Natural killer cell (primary cell): Measurements from ENCODE around the gene SCAMP1. TPM values are rescaled to one million over a fixed set of nuclear protein-coding genes. Genes with fewer than 3 reads are reported as not detected.
A peak's percentile ranks its signal among the peaks of the same experiment; 100 is the strongest.

Experiments used
- ATAC-seq, 3 donors: fragments of 150-1000 bp in 2 of 3; fragments of 200-7000 bp in 1 of 3; cut with Tn5 transposase; 1 replicate in 1 of 3; 2 replicates in 2 of 3; pipeline ENCODE4 v1.10.0; 2021; ENCODE audit warnings: mild to moderate bottlenecking in 2 of 3, moderate library complexity in 2 of 3
- DNase-seq, 2 donors: peaks; one replicate each; pipeline versions ENCODE4 v3.0.0 to v3.0.0-alpha.2; 2013 to 2021; ENCODE audit warnings: mixed read lengths in 1 of 2
- H3K27ac ChIP-seq: one replicate; pipeline ENCODE4 v1.5.1; 2013; ENCODE audit warnings: mild to moderate bottlenecking, low read length
- H3K27me3 ChIP-seq: one replicate; pipeline ENCODE4 v1.6.1; 2013; ENCODE audit warnings: low read length; ENCODE audit not compliant: control insufficient read depth, insufficient read depth
- H3K36me3 ChIP-seq: one replicate; pipeline ENCODE4 v1.6.1; 2013; ENCODE audit warnings: low read length; ENCODE audit not compliant: control insufficient read depth, insufficient read depth
- H3K4me1 ChIP-seq: one replicate; pipeline ENCODE4 v1.6.1; 2013; ENCODE audit warnings: low read length; ENCODE audit not compliant: control insufficient read depth, insufficient read depth
- H3K4me3 ChIP-seq: one replicate; pipeline ENCODE4 v1.5.1; 2013; ENCODE audit warnings: low read length
- H3K9me3 ChIP-seq: one replicate; pipeline ENCODE4 v1.6.1; 2013; ENCODE audit warnings: low read length; ENCODE audit not compliant: control insufficient read depth, insufficient read depth
- H3K27ac Mint-ChIP-seq, 2 donors: one replicate each; pipeline ENCODE4 v1.8.0; 2022; ENCODE audit warnings: mild to moderate bottlenecking in 2 of 2, mixed read lengths in 2 of 2, moderate library complexity in 1 of 2
- H3K27me3 Mint-ChIP-seq, 2 donors: one replicate each; pipeline ENCODE4 v1.8.0; 2022; ENCODE audit warnings: low read depth in 2 of 2, mixed read lengths in 2 of 2
- H3K36me3 Mint-ChIP-seq: one replicate; pipeline ENCODE4 v1.8.0; 2022; ENCODE audit warnings: mixed read lengths
- H3K4me1 Mint-ChIP-seq, 2 donors: one replicate each; pipeline ENCODE4 v1.8.0; 2022; ENCODE audit warnings: mixed read lengths in 2 of 2
- H3K4me3 Mint-ChIP-seq: one replicate; pipeline ENCODE4 v1.8.0; 2022; ENCODE audit warnings: mild to moderate bottlenecking, moderate library complexity, mixed read lengths
- H3K9me3 Mint-ChIP-seq, 2 donors: one replicate each; pipeline ENCODE4 v1.8.0; 2022; ENCODE audit warnings: mixed read lengths in 2 of 2
- WGBS: methylation state at CpG from one replicate; pipeline ENCODE4 v1.1.7; 2013; ENCODE audit warnings: missing lambda C conversion rate; ENCODE audit not compliant: insufficient coverage; 5-methylcytosine and 5-hydroxymethylcytosine counted together
- intact Hi-C: fragments of 100-400 bp; cut with micrococcal nuclease; formaldehyde crosslinking; loops from one replicate; pipeline ENCODE4 v1.14.2; 2022
- total RNA-seq, 4 donors: library from RNA; stranded (reverse); fragments of 120-200 nt in 1 of 4; gene quantifications; one replicate each; pipeline versions ENCODE4 v1.2.3 to v1.2.4, GENCODE V29; 2013 to 2022
- TF ChIP-seq, protein P1 (sequence below): fragments of 200-600 bp; IDR thresholded peaks from one replicate; pipeline ENCODE4 v1.8.0; 2022; ENCODE audit warnings: antibody characterized with exemption

SCAMP1 gene
- total RNA-seq, 3 donors from 2014 or later (not counting 1 experiment from before 2014, with no cell fraction given), result 19.9 to 27.1 (median 20.5) TPM

DNA sequence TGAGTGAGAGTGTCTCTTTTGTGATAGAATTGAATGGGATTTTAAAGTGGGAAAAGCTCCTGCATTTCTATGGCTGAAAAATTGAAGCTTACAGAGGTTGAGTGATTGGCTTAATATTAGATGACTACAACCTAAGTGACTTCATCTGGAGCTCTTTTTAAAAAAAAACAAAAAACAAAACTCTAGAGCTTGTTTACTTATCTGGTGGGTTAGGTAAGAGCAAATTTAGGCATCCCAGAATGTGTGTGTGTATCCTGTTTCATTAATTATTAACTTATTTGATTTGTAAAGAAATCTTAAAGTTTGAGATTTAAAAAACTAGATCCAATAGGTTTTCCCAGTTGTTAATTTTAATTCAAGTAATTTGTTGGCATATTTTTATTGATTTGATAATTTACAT lies 60.1 kb downstream of the SCAMP1 start:
- no peaks in the 10 kb centered on the region for H3K9me3 Mint-ChIP-seq
- H3K9me3 ChIP-seq, result no peaks in the 10 kb centered on the region
- no peak overlapping the region for H3K27ac Mint-ChIP-seq
- TF ChIP-seq, protein P1, sequence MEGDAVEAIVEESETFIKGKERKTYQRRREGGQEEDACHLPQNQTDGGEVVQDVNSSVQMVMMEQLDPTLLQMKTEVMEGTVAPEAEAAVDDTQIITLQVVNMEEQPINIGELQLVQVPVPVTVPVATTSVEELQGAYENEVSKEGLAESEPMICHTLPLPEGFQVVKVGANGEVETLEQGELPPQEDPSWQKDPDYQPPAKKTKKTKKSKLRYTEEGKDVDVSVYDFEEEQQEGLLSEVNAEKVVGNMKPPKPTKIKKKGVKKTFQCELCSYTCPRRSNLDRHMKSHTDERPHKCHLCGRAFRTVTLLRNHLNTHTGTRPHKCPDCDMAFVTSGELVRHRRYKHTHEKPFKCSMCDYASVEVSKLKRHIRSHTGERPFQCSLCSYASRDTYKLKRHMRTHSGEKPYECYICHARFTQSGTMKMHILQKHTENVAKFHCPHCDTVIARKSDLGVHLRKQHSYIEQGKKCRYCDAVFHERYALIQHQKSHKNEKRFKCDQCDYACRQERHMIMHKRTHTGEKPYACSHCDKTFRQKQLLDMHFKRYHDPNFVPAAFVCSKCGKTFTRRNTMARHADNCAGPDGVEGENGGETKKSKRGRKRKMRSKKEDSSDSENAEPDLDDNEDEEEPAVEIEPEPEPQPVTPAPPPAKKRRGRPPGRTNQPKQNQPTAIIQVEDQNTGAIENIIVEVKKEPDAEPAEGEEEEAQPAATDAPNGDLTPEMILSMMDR, result no peak
- no peaks in the 10 kb centered on the region for H3K27me3 Mint-ChIP-seq
- no peak overlapping the region for H3K27ac ChIP-seq
- H3K36me3 ChIP-seq, result peaks cover 30% of the 10 kb centered on the region
- ATAC-seq, result no peak
- H3K4me3 Mint-ChIP-seq, result no peak overlapping the region
- peaks cover 14% of the 10 kb centered on the region for H3K36me3 Mint-ChIP-seq
- no peak for DNase-seq
- intact Hi-C loops, result no loop called here
- H3K4me1 Mint-ChIP-seq, result no peaks in the 10 kb centered on the region
- no peak overlapping the region for H3K4me3 ChIP-seq
- H3K4me1 ChIP-seq, result no peaks in the 10 kb centered on the region
- no peaks in the 10 kb centered on the region for H3K27me3 ChIP-seq

DNA sequence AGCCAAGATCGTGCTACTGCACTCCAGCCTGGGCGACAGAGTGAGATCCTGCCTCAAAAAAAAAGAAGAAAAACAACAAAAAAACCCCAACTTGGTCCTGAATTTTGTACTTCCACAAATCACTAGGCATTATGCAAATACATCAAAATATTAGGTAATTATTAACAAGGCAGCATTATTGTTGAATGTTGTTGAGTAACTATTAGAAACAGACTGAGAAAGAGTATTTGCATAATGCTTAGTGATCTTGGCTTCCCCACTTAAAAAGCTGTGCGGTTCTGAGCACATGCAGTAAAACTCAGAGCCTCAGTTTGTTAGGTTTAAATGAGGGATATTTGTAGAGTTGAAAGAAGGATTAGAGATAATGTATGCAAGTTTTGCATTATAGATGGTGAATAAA lies 64.2 kb downstream of the SCAMP1 start:
- Mint-ChIP-seq H3K27ac (no peak overlapping the region), H3K4me1 (no peaks in the 10 kb centered on the region), H3K9me3 (no peaks in the 10 kb centered on the region), H3K4me3 (no peak overlapping the region), H3K36me3 (peaks cover 10% of the 10 kb centered on the region), H3K27me3 (no peaks in the 10 kb centered on the region)
- Histone ChIP-seq H3K4me3 (no peak overlapping the region), H3K27ac (no peak overlapping the region), H3K4me1 (no peaks in the 10 kb centered on the region), H3K9me3 (no peaks in the 10 kb centered on the region), H3K36me3 (peaks cover 10% of the 10 kb centered on the region), H3K27me3 (no peaks in the 10 kb centered on the region)
- DNase-seq, result no peak
- 100% methylated on average over 3 of the region's 3 CpGs for WGBS
- ATAC-seq, result no peak
- intact Hi-C loops, result no loop called here
- TF ChIP-seq, protein P1, result no peak

GRCh38 chr5:78429332-78429980 lies 69.0 kb downstream of the SCAMP1 start:
- ATAC-seq, result no peak
- intact Hi-C loops, result no loop called here

More at GRCh38 chr5:78429332-78429980, 69.0 kb downstream of the SCAMP1 start:
- peaks cover 24% of the 10 kb centered on the region for H3K36me3 Mint-ChIP-seq
- no peaks in the 10 kb centered on the region for H3K9me3 Mint-ChIP-seq
- H3K27me3 Mint-ChIP-seq, result no peaks in the 10 kb centered on the region
- TF ChIP-seq, protein P1, result no peak
- peak overlapping the region in 1 of 2 donors; percentile 31 for H3K27ac Mint-ChIP-seq
- H3K4me3 Mint-ChIP-seq, result no peak overlapping the region
- Histone ChIP-seq H3K4me1 (no peaks in the 10 kb centered on the region), H3K9me3 (no peaks in the 10 kb centered on the region), H3K4me3 (no peak overlapping the region), H3K27me3 (no peaks in the 10 kb centered on the region), H3K27ac (no peak overlapping the region), H3K36me3 (peaks cover 4% of the 10 kb centered on the region)
- H3K4me1 Mint-ChIP-seq, result no peaks in the 10 kb centered on the region
- DNase-seq, result no peak
- WGBS, result 100% methylated on average over 2 of the region's 2 CpGs
